Measurements from ENCODE around the gene FOXP1.

GRCh38 chr3:71318458-71318827 lies 265.1 kb downstream of the FOXP1 start:
- no peak for TF ChIP-seq CTCF (IDR thresholded peaks at IDR 0.05; ENCODE audit: insufficient read depth, low read length, poor library complexity, severe bottlenecking)
- TF ChIP-seq EZH2phosphoT487 (conservative IDR thresholded peaks at IDR 0.05; ENCODE audit: low read length) = no peak

Data from SU-DHL-6 (cell line).